ENCODE results near the gene SEC24D.

The SEC24D gene

GRCh38 chr4:118753685-118754084, 82.2 kb downstream of the SEC24D start:
- Histone ChIP-seq H3K27ac (ENCODE audit: low read depth, low read length) (peak overlapping the region; percentile 70), H2AFZ (ENCODE audit: low read length, unreplicated experiment) (no peak overlapping the region), H3K79me2 (ENCODE audit: control insufficient read depth, insufficient read depth, low read length, unreplicated experiment) (peaks cover 46% of the 10 kb centered on the region), H3K36me3 (ENCODE audit: insufficient read depth, low read length) (peaks cover 52% of the 10 kb centered on the region), H3K27me3 (ENCODE audit: insufficient read depth, low read length) (no peaks in the 10 kb centered on the region), H3K4me1 (ENCODE audit: control insufficient read depth, insufficient read depth, low read length, unreplicated experiment) (peaks cover 69% of the 10 kb centered on the region), H3K4me3 (ENCODE audit: low read depth, low read length) (no peak overlapping the region)

- Histone ChIP-seq H3K27me3 (ENCODE audit: insufficient read depth, low read length) (no peaks in the 10 kb centered on the region), H3K4me3 (ENCODE audit: low read depth, low read length) (no peak overlapping the region), H2AFZ (ENCODE audit: low read length, unreplicated experiment) (no peak overlapping the region), H3K36me3 (ENCODE audit: insufficient read depth, low read length) (peaks cover 52% of the 10 kb centered on the region), H3K4me1 (ENCODE audit: control insufficient read depth, insufficient read depth, low read length, unreplicated experiment) (peaks cover 63% of the 10 kb centered on the region), H3K27ac (ENCODE audit: low read depth, low read length) (peak overlapping the region; percentile 70), H3K79me2 (ENCODE audit: control insufficient read depth, insufficient read depth, low read length, unreplicated experiment) (peaks cover 45% of the 10 kb centered on the region)
These were observed 82.8 kb downstream of the SEC24D start for GRCh38 chr4:118753096-118753495.

GRCh38 chr4:118752551-118752950, 83.4 kb downstream of the SEC24D start:
- Histone ChIP-seq H3K4me3 (ENCODE audit: low read depth, low read length) (no peak overlapping the region), H3K4me1 (ENCODE audit: control insufficient read depth, insufficient read depth, low read length, unreplicated experiment) (peaks cover 58% of the 10 kb centered on the region)

GRCh38 chr4:118751629-118752323, 84.2 kb downstream of the SEC24D start:
- H3K27me3 ChIP-seq (ENCODE audit: insufficient read depth, low read length): no peaks in the 10 kb centered on the region
- H3K36me3 ChIP-seq (ENCODE audit: insufficient read depth, low read length): peaks cover 42% of the 10 kb centered on the region
- H2AFZ ChIP-seq (ENCODE audit: low read length, unreplicated experiment): no peak overlapping the region
- peak overlapping the region; percentile 56 for H3K27ac ChIP-seq (ENCODE audit: low read depth, low read length)
- H3K4me1 ChIP-seq (ENCODE audit: control insufficient read depth, insufficient read depth, low read length, unreplicated experiment): peaks cover 50% of the 10 kb centered on the region
- H3K79me2 ChIP-seq (ENCODE audit: control insufficient read depth, insufficient read depth, low read length, unreplicated experiment): peaks cover 35% of the 10 kb centered on the region
- H3K4me3 ChIP-seq (ENCODE audit: low read depth, low read length): no peak overlapping the region

More at GRCh38 chr4:118752551-118752950, 83.4 kb downstream of the SEC24D start:
- Histone ChIP-seq H3K27ac (ENCODE audit: low read depth, low read length) (peak overlapping the region; percentile 56), H3K79me2 (ENCODE audit: control insufficient read depth, insufficient read depth, low read length, unreplicated experiment) (peaks cover 42% of the 10 kb centered on the region), H3K27me3 (ENCODE audit: insufficient read depth, low read length) (no peaks in the 10 kb centered on the region), H3K36me3 (ENCODE audit: insufficient read depth, low read length) (peaks cover 49% of the 10 kb centered on the region), H2AFZ (ENCODE audit: low read length, unreplicated experiment) (no peak overlapping the region)

- Histone ChIP-seq H3K36me3 (ENCODE audit: insufficient read depth, low read length) (peaks cover 39% of the 10 kb centered on the region), H3K27ac (ENCODE audit: low read depth, low read length) (no peak overlapping the region), H3K27me3 (ENCODE audit: insufficient read depth, low read length) (no peaks in the 10 kb centered on the region), H3K79me2 (ENCODE audit: control insufficient read depth, insufficient read depth, low read length, unreplicated experiment) (peaks cover 17% of the 10 kb centered on the region), H2AFZ (ENCODE audit: low read length, unreplicated experiment) (no peak overlapping the region), H3K4me3 (ENCODE audit: low read depth, low read length) (no peak overlapping the region), H3K4me1 (ENCODE audit: control insufficient read depth, insufficient read depth, low read length, unreplicated experiment) (peaks cover 29% of the 10 kb centered on the region)
These were observed 86.5 kb downstream of the SEC24D start for GRCh38 chr4:118749347-118749988.

- Histone ChIP-seq H3K27me3 (ENCODE audit: insufficient read depth, low read length) (no peaks in the 10 kb centered on the region), H3K4me1 (ENCODE audit: control insufficient read depth, insufficient read depth, low read length, unreplicated experiment) (peaks cover 24% of the 10 kb centered on the region), H3K27ac (ENCODE audit: low read depth, low read length) (no peak overlapping the region), H3K36me3 (ENCODE audit: insufficient read depth, low read length) (peaks cover 36% of the 10 kb centered on the region), H3K79me2 (ENCODE audit: control insufficient read depth, insufficient read depth, low read length, unreplicated experiment) (peaks cover 7% of the 10 kb centered on the region), H2AFZ (ENCODE audit: low read length, unreplicated experiment) (no peak overlapping the region), H3K4me3 (ENCODE audit: low read depth, low read length) (no peak overlapping the region)
These were observed 89.5 kb downstream of the SEC24D start for GRCh38 chr4:118746251-118746919.

- H3K36me3 ChIP-seq (ENCODE audit: insufficient read depth, low read length): peaks cover 35% of the 10 kb centered on the region
- no peak overlapping the region for H2AFZ ChIP-seq (ENCODE audit: low read length, unreplicated experiment)
- H3K27ac ChIP-seq (ENCODE audit: low read depth, low read length): no peak overlapping the region
- H3K79me2 ChIP-seq (ENCODE audit: control insufficient read depth, insufficient read depth, low read length, unreplicated experiment): peaks cover 9% of the 10 kb centered on the region
- H3K27me3 ChIP-seq (ENCODE audit: insufficient read depth, low read length): no peaks in the 10 kb centered on the region
- H3K4me1 ChIP-seq (ENCODE audit: control insufficient read depth, insufficient read depth, low read length, unreplicated experiment): peaks cover 27% of the 10 kb centered on the region
- no peak overlapping the region for H3K4me3 ChIP-seq (ENCODE audit: low read depth, low read length)
These were observed 90.6 kb downstream of the SEC24D start for GRCh38 chr4:118745357-118745756.

- no peaks in the 10 kb centered on the region for H3K27me3 ChIP-seq (ENCODE audit: insufficient read depth, low read length)
- peaks cover 14% of the 10 kb centered on the region for H3K79me2 ChIP-seq (ENCODE audit: control insufficient read depth, insufficient read depth, low read length, unreplicated experiment)
- H3K36me3 ChIP-seq (ENCODE audit: insufficient read depth, low read length): peaks cover 45% of the 10 kb centered on the region
- H2AFZ ChIP-seq (ENCODE audit: low read length, unreplicated experiment): no peak overlapping the region
- H3K4me1 ChIP-seq (ENCODE audit: control insufficient read depth, insufficient read depth, low read length, unreplicated experiment): peaks cover 27% of the 10 kb centered on the region
- H3K4me3 ChIP-seq (ENCODE audit: low read depth, low read length): no peak overlapping the region
- H3K27ac ChIP-seq (ENCODE audit: low read depth, low read length): peak overlapping the region; percentile 25; the same call in 1 of the 2 replicates
These were observed 92.1 kb downstream of the SEC24D start for GRCh38 chr4:118743867-118744266.

GRCh38 chr4:118742050-118742449, 93.9 kb downstream of the SEC24D start:
- no peaks in the 10 kb centered on the region for H3K27me3 ChIP-seq (ENCODE audit: insufficient read depth, low read length)
- H3K79me2 ChIP-seq (ENCODE audit: control insufficient read depth, insufficient read depth, low read length, unreplicated experiment): peaks cover 14% of the 10 kb centered on the region
- no peak overlapping the region for H2AFZ ChIP-seq (ENCODE audit: low read length, unreplicated experiment)
- peaks cover 62% of the 10 kb centered on the region for H3K36me3 ChIP-seq (ENCODE audit: insufficient read depth, low read length)
- H3K4me3 ChIP-seq (ENCODE audit: low read depth, low read length): no peak overlapping the region
- peaks cover 27% of the 10 kb centered on the region for H3K4me1 ChIP-seq (ENCODE audit: control insufficient read depth, insufficient read depth, low read length, unreplicated experiment)
- peak overlapping the region; percentile 3 for H3K27ac ChIP-seq (ENCODE audit: low read depth, low read length)

- Histone ChIP-seq H3K27ac (ENCODE audit: low read depth, low read length) (peak overlapping the region; percentile 3; the same call in 1 of the 2 replicates), H3K4me3 (ENCODE audit: low read depth, low read length) (no peak overlapping the region), H2AFZ (ENCODE audit: low read length, unreplicated experiment) (no peak overlapping the region), H3K79me2 (ENCODE audit: control insufficient read depth, insufficient read depth, low read length, unreplicated experiment) (peaks cover 14% of the 10 kb centered on the region), H3K36me3 (ENCODE audit: insufficient read depth, low read length) (peaks cover 68% of the 10 kb centered on the region), H3K4me1 (ENCODE audit: control insufficient read depth, insufficient read depth, low read length, unreplicated experiment) (peaks cover 27% of the 10 kb centered on the region), H3K27me3 (ENCODE audit: insufficient read depth, low read length) (no peaks in the 10 kb centered on the region)
These were observed 94.5 kb downstream of the SEC24D start for GRCh38 chr4:118741301-118741855.

All from ACC112 (cell line).